H1 (cell line): ENCODE data around the gene CORO1C.

Experiments used
- CEBPB ChIP-seq: IDR thresholded peaks from 2 replicates; pipeline ENCODE4 v1.6.1; 2012; ENCODE audit warnings: low read depth, low read length
- CHD2 ChIP-seq: IDR thresholded peaks from 2 replicates; pipeline ENCODE4 v1.6.1; 2012; ENCODE audit warnings: low read length, improper control_type of control experiment
- CREB1 ChIP-seq: IDR thresholded peaks from 2 replicates; pipeline ENCODE4 v1.6.1; 2012; ENCODE audit warnings: inconsistent platforms
- CTCF ChIP-seq, 3 experiments: IDR thresholded peaks; 1 replicate in 2 of 3; 2 replicates in 1 of 3; pipeline versions ENCODE4 v1.5.1 to v1.6.1; 2011; ENCODE audit warnings: low read length in 3 of 3, mild to moderate bottlenecking in 3 of 3, inconsistent platforms in 2 of 3, low read depth in 1 of 3, moderate library complexity in 1 of 3; ENCODE audit not compliant: insufficient read depth in 1 of 3; ENCODE audit errors: control extremely low read depth in 1 of 3
- EP300 ChIP-seq, 2 experiments: IDR thresholded peaks; 1 replicate in 1 of 2; 2 replicates in 1 of 2; pipeline ENCODE4 v1.6.1; 2011 to 2012; ENCODE audit warnings: low read depth in 2 of 2, low read length in 2 of 2, mild to moderate bottlenecking in 2 of 2, borderline replicate concordance in 1 of 2, inconsistent platforms in 1 of 2, moderate library complexity in 1 of 2
- HDAC2 ChIP-seq, 2 experiments: fragments of 300-600 bp in 1 of 2; sonication (generic) in 1 of 2; IDR thresholded peaks; 2 replicates each; pipeline ENCODE4 v1.6.1; 2011 to 2012; ENCODE audit warnings: low read depth in 2 of 2, low read length in 2 of 2, mild to moderate bottlenecking in 2 of 2, moderate library complexity in 2 of 2, borderline replicate concordance in 1 of 2, inconsistent platforms in 1 of 2
- POLR2A ChIP-seq, 2 experiments: IDR thresholded peaks; 1 replicate in 1 of 2; 2 replicates in 1 of 2; pipeline ENCODE4 v1.6.1; 2011; ENCODE audit warnings: low read depth in 2 of 2, low read length in 2 of 2, mild to moderate bottlenecking in 2 of 2; ENCODE audit errors: control extremely low read depth in 1 of 2
- POLR2AphosphoS5 ChIP-seq: IDR thresholded peaks from 2 replicates; pipeline ENCODE4 v1.6.1; 2011; ENCODE audit warnings: low read depth, low read length
- RAD21 ChIP-seq, 2 experiments: IDR thresholded peaks in 1 of 2; conservative IDR thresholded peaks in 1 of 2; 2 replicates each; pipeline ENCODE4 v1.6.1; 2011; ENCODE audit warnings: low read depth in 2 of 2, low read length in 2 of 2, improper control_type of control experiment in 1 of 2, inconsistent platforms in 1 of 2, mild to moderate bottlenecking in 1 of 2, moderate library complexity in 1 of 2
- RFX5 ChIP-seq: IDR thresholded peaks from 2 replicates; pipeline ENCODE4 v1.6.1; 2011; ENCODE audit warnings: low read depth, low read length, improper control_type of control experiment, borderline replicate concordance
- SP1 ChIP-seq: IDR thresholded peaks from 2 replicates; pipeline ENCODE4 v1.6.1; 2011; ENCODE audit warnings: low read depth, low read length
- SP2 ChIP-seq: IDR thresholded peaks from 2 replicates; pipeline ENCODE4 v1.6.1; 2012; ENCODE audit warnings: mild to moderate bottlenecking, low read length, inconsistent platforms

GRCh38 chr12:108679106-108679681 is 52.1 kb downstream of the CORO1C start:
- TF ChIP-seq POLR2A (IDR thresholded peaks at IDR 0.05; ENCODE audit: control extremely low read depth in 1 of 2, low read depth in 2 of 2, low read length in 2 of 2): no peak
- TF ChIP-seq CREB1: no peak
- no peak for TF ChIP-seq EP300 (IDR thresholded peaks at IDR 0.05; ENCODE audit: borderline replicate concordance in 1 of 2, low read depth in 2 of 2, low read length in 2 of 2)
- TF ChIP-seq SP2: no peak
- no peak for TF ChIP-seq CTCF (IDR thresholded peaks at IDR 0.05; ENCODE audit: control extremely low read depth in 1 of 3, insufficient read depth in 1 of 3, low read depth in 1 of 3, low read length in 3 of 3)
- TF ChIP-seq SP1: no peak
- no peak for TF ChIP-seq CEBPB
- TF ChIP-seq CHD2: no peak
- no peak for TF ChIP-seq POLR2AphosphoS5
- TF ChIP-seq HDAC2 (IDR thresholded peaks at IDR 0.05; ENCODE audit: borderline replicate concordance in 1 of 2, low read depth in 2 of 2, low read length in 2 of 2): no peak
- no peak for TF ChIP-seq RAD21 (IDR thresholded peaks at IDR 0.05 in 1 of 2, conservative IDR thresholded peaks at IDR 0.05 in 1 of 2; ENCODE audit: low read depth in 2 of 2, low read length in 2 of 2)
- TF ChIP-seq RFX5: no peak
